GM12874 (cell line): ENCODE results near the gene PRKG1.
A peak's percentile ranks its signal among the peaks of the same experiment; 100 is the strongest.

Source experiments
- CTCF ChIP-seq: IDR thresholded peaks from 2 replicates; pipeline ENCODE4 v1.5.1; 2011; ENCODE audit warnings: low read depth, mild to moderate bottlenecking, control low read depth, low read length, moderate library complexity; ENCODE audit not compliant: insufficient read depth

The PRKG1 gene

GRCh38 chr10:51389415-51390321 is 315.4 kb downstream of the PRKG1 start:
- peak; percentile 82 for TF ChIP-seq CTCF

DNA sequence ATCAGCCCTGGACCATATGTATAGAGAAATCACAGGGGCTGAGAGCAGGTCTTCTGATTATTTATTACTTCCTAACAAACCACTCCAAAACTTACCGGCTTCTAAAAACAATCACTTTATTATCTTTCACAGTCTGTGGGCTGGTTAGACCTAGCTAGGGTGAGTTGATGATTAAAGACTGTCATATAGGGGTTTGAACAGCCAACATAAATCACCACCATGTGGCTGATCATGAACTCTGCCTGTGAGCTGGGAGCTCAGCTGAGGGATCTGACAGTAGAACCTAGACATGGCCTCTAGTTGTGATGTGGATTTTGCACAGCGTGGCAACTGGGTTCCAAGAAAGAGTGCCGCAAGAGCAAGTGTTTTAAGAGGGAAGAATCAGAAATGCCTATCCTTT is 319.8 kb downstream of the PRKG1 start:
- no peak for TF ChIP-seq CTCF

DNA sequence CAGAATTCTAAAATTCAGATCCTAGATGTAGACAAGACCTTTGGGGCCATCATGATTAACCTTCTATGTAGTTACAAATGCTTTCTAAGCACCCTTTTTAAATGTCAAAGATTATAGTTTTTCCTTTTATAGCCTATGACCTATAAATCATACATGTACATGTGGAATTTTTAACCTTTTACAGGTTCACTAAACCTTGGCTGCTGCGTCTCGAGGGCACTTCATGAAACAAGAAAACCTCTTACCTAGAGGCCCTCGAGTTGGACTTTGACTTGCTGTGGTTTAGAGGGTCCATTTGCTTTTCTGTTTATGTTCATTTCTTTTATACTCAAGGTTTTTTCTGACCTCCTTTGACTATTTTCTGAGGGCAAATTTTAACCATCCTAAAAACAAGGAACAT is 323.0 kb downstream of the PRKG1 start:
- TF ChIP-seq CTCF: no peak

DNA sequence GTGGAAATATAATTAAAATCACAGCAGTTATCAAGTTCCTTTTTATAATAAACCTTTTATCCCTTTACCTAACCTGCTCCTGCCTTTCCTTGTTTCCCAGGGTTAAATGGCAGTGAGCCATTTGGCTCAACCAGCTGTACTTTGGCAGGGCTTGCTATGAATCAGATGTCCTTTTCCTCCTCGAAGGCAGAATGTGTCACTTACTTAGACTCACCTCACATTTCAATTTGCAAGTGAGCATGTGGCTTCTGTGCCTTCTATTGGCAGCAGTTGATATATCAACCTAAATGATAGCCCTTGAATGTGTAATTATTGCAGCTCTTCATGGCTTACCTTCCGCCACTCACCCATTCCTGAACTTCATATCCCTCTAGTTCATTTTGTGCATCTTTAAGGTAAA is 323.4 kb downstream of the PRKG1 start:
- TF ChIP-seq CTCF: no peak

DNA sequence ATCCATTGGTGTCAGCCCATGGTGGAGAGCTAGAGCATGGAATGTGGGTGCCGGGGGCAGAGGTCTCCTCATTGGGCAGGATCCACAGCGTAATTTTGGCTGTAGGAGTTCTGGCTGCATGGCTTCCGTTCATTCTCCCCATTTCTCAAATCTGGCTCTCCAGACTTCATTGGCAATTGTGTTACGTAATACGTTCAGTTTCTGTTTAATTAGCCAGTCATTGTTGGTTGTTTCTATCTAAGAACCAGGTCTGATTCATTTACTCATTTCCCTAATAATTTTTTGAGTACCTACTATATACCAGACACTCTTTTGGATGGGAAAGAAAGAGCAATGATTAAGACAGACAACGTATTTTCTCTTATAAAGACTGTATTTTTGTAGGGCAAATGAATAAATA is 325.6 kb downstream of the PRKG1 start:
- no peak for TF ChIP-seq CTCF

- no peak for TF ChIP-seq CTCF
Observed at GRCh38 chr10:51400392-51401096, 326.3 kb downstream of the PRKG1 start.

GRCh38 chr10:51403521-51403920 is 329.2 kb downstream of the PRKG1 start:
- no peak for TF ChIP-seq CTCF
